Ascending aorta (tissue), 2 donors: ENCODE measurements around the gene ZACN. TPM values are rescaled to one million over a fixed set of nuclear protein-coding genes. Genes with fewer than 3 reads are reported as not detected.

Experiments
- DNase-seq, 2 donors: peaks; one replicate each; pipeline ENCODE4 v3.0.0-alpha.2; 2019; ENCODE audit warnings: low spot score in 2 of 2
- H3K27ac ChIP-seq, 2 donors: fragments of 200-600 bp; sonication (generic); one replicate each; pipeline ENCODE4 v1.5.1; 2016 to 2017; ENCODE audit warnings: mild to moderate bottlenecking in 1 of 2
- H3K27me3 ChIP-seq: fragments of 200-600 bp; sonication (generic); one replicate; pipeline ENCODE4 v1.5.1; 2017
- H3K36me3 ChIP-seq, 2 donors: fragments of 200-600 bp; sonication (generic); one replicate each; pipeline ENCODE4 v1.5.1; 2016
- H3K4me1 ChIP-seq, 2 donors: fragments of 200-600 bp; sonication (generic); one replicate each; pipeline ENCODE4 v1.5.1; 2016 to 2017; ENCODE audit warnings: mild to moderate bottlenecking in 1 of 2
- H3K4me3 ChIP-seq, 2 donors: fragments of 200-600 bp; sonication (generic); one replicate each; pipeline ENCODE4 v1.5.1; 2016 to 2017; ENCODE audit warnings: mild to moderate bottlenecking in 1 of 2
- H3K9me3 ChIP-seq, 2 donors: fragments of 200-600 bp; sonication (generic); one replicate each; pipeline ENCODE4 v1.5.1; 2016
- intact Hi-C: fragments of 100-400 bp; cut with DNase I; formaldehyde crosslinking; loops from one replicate; pipeline ENCODE4 v1.15.1; 2023
- total RNA-seq: library from RNA; depleted of rRNA; stranded (reverse); fragments of >200 nt; gene quantifications from one replicate; pipeline ENCODE4 v1.1.0, GENCODE V29; 2016
- TF ChIP-seq, protein P1 (sequence below), 3 experiments: fragments of 200-600 bp in 2 of 3; fragments of 450-650 bp in 1 of 3; sonication (generic) in 2 of 3; IDR thresholded peaks; one replicate each; pipeline ENCODE4 v1.5.1; 2016 to 2019; ENCODE audit warnings: antibody characterized with exemption in 3 of 3, mild to moderate bottlenecking in 1 of 3, moderate library complexity in 1 of 3

ZACN gene
- total RNA-seq, 1 donor from 2014 or later, result not detected

GRCh38 chr17:76083536-76084182 is 4.7 kb downstream of the ZACN start:
- no peak for DNase-seq
- TF ChIP-seq, protein P1, sequence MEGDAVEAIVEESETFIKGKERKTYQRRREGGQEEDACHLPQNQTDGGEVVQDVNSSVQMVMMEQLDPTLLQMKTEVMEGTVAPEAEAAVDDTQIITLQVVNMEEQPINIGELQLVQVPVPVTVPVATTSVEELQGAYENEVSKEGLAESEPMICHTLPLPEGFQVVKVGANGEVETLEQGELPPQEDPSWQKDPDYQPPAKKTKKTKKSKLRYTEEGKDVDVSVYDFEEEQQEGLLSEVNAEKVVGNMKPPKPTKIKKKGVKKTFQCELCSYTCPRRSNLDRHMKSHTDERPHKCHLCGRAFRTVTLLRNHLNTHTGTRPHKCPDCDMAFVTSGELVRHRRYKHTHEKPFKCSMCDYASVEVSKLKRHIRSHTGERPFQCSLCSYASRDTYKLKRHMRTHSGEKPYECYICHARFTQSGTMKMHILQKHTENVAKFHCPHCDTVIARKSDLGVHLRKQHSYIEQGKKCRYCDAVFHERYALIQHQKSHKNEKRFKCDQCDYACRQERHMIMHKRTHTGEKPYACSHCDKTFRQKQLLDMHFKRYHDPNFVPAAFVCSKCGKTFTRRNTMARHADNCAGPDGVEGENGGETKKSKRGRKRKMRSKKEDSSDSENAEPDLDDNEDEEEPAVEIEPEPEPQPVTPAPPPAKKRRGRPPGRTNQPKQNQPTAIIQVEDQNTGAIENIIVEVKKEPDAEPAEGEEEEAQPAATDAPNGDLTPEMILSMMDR (IDR thresholded peaks at IDR 0.05), result no peak

DNA sequence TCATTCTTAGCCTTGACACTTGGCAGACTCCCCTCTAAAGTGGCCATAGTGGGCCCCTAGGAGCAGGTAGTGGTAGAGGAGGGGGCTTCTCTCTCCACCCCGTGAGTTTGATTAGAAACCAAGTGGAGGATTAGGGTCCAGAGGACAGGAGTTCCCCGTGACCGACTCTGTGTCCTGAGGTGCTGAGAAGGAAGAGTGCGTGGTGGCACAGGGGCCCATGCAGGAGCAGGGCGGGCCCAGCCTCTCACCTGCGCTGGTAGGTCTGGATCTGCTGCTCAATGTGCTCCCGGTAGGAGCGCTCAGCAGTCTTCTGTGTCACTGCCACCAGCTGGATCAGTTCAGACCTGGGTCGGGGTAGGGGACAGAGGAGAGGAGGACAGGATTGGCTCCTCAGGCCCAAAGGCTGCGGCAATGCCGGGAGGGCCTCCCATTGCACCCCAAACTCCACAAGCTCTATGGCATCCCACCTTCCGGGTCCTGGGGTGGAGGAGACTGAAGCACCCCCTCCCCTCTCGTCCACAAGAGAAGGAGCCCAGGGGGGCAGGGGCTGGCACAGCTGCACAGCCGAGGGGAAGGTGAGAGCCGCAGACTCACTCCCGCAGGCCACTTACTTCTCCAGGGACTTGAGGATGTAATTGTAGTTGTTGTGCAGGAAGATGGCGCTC is 6.2 kb downstream of the ZACN start:
- TF ChIP-seq, protein P1 (IDR thresholded peaks at IDR 0.05), result no peak
- peaks cover 68 to 75% of the 10 kb centered on the region in 2 donors for H3K36me3 ChIP-seq
- no peaks in the 10 kb centered on the region for H3K4me1 ChIP-seq
- intact Hi-C loops, result no loop called here
- no peak overlapping the region for H3K27ac ChIP-seq
- DNase-seq, result no peak
- H3K9me3 ChIP-seq, result no peaks in the 10 kb centered on the region
- H3K4me3 ChIP-seq, result no peak overlapping the region
- no peaks in the 10 kb centered on the region for H3K27me3 ChIP-seq

More at GRCh38 chr17:76083536-76084182, 4.7 kb downstream of the ZACN start:
- peaks cover 53 to 59% of the 10 kb centered on the region in 2 donors for H3K36me3 ChIP-seq
- H3K27me3 ChIP-seq, result no peaks in the 10 kb centered on the region
- no peaks in the 10 kb centered on the region for H3K9me3 ChIP-seq
- H3K27ac ChIP-seq, result no peak overlapping the region
- intact Hi-C loops, result no loop called here
- H3K4me1 ChIP-seq, result no peaks in the 10 kb centered on the region
- H3K4me3 ChIP-seq, result no peak overlapping the region

DNA sequence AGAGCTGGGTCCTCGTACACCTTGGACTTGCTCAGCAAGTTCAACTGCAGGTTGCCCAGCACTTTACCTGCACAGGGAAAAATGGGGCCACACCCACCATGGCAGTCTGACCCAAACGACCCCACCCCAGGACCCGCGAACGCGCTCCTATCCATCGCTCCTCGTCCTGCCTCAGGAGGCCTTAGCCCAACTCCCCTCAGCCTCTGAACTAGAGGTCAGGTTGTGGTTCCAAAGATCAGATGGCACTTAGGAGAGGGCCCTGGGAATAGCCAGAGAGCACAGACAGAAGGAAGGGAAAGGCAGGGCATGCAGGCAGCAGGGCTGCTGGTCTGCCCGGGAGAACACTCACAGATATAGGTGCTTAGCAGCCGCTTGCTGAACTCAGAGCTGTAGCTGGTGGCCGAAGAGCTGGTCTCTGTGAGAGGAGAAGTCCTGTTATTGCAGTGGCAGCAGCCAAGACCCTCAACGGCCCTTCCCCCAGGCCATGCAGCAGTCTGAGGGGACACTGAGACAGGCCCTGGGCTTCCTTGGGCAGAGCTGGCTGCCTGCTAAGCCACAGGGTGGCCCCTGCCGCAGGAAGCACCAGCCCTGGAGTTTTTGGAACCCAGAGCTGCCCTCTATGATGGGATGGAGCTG is 6.9 kb downstream of the ZACN start:
- H3K4me1 ChIP-seq, result no peaks in the 10 kb centered on the region
- peaks cover 75 to 81% of the 10 kb centered on the region in 2 donors for H3K36me3 ChIP-seq
- intact Hi-C loops, result no loop called here
- no peak overlapping the region for H3K27ac ChIP-seq
- no peak overlapping the region for H3K4me3 ChIP-seq
- no peak for DNase-seq
- no peaks in the 10 kb centered on the region for H3K9me3 ChIP-seq
- no peaks in the 10 kb centered on the region for H3K27me3 ChIP-seq
- TF ChIP-seq, protein P1 (IDR thresholded peaks at IDR 0.05), result no peak

GRCh38 chr17:76086384-76086783 is 7.4 kb downstream of the ZACN start:
- H3K27me3 ChIP-seq, result no peaks in the 10 kb centered on the region
- no peak overlapping the region for H3K27ac ChIP-seq

DNA sequence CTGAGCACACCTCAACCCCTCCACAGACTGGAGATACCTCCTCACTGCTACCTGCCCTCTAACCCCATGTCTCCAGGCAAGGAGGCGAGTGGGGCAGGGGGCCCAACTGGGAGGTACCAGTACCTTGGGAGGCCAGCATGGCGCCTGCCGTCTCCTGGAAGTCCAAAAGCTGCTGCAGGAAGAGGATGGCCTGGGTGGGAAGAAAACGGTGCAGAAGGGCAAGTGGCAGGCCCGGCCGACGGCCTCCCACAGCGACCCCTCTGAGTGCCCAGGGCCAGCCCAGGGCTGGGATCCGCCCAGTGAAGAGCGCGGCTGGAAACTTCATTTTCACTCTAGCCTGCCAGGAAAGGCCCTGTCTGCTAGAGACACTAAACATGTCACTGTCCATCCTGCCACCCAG is 8.5 kb downstream of the ZACN start:
- Histone ChIP-seq H3K9me3 (no peaks in the 10 kb centered on the region), H3K4me3 (no peak overlapping the region)
- intact Hi-C loops, result no loop called here

More at GRCh38 chr17:76086384-76086783, 7.4 kb downstream of the ZACN start:
- Histone ChIP-seq H3K36me3 (peaks cover 80 to 86% of the 10 kb centered on the region in 2 donors), H3K4me3 (no peak overlapping the region), H3K4me1 (no peaks in the 10 kb centered on the region), H3K9me3 (no peaks in the 10 kb centered on the region)
- DNase-seq, result no peak
- TF ChIP-seq, protein P1 (IDR thresholded peaks at IDR 0.05), result no peak
- intact Hi-C loops, result no loop called here

More for the DNA sequence above, 8.5 kb downstream of the ZACN start:
- H3K27ac ChIP-seq, result no peak overlapping the region
- H3K27me3 ChIP-seq, result no peaks in the 10 kb centered on the region
- TF ChIP-seq, protein P1 (IDR thresholded peaks at IDR 0.05), result no peak
- DNase-seq, result no peak
- H3K36me3 ChIP-seq, result peaks cover 92 to 96% of the 10 kb centered on the region in 2 donors
- no peaks in the 10 kb centered on the region for H3K4me1 ChIP-seq
